Erythroblast (primary cell): ENCODE results near the gene NLRP11.

Experiments
- GATA1 ChIP-seq: IDR thresholded peaks from 2 replicates; pipeline ENCODE4 v1.6.1; 2011; ENCODE audit warnings: low read depth, mild to moderate bottlenecking, control low read depth, low read length, moderate library complexity
- POLR2A ChIP-seq: IDR thresholded peaks from 2 replicates; pipeline ENCODE4 v1.6.1; 2011; ENCODE audit warnings: mild to moderate bottlenecking, low read length

- TF ChIP-seq POLR2A = no peak
- TF ChIP-seq GATA1 = no peak
Measured at GRCh38 chr19:55812449-55812848, 19.4 kb downstream of the NLRP11 start.
